NT2/D1 (cell line): ENCODE results near the gene DCLK1.

Source experiments
- SUZ12 ChIP-seq: IDR thresholded peaks from 2 replicates; pipeline ENCODE4 v1.6.1; 2011; ENCODE audit not compliant: insufficient read length, insufficient read depth; ENCODE audit errors: extremely low read depth
- YY1 ChIP-seq: IDR thresholded peaks from 2 replicates; pipeline ENCODE4 v1.6.1; 2011; ENCODE audit not compliant: insufficient read length, insufficient read depth
- ZNF274 ChIP-seq: IDR thresholded peaks from 2 replicates; pipeline ENCODE4 v1.6.1; 2011; ENCODE audit warnings: mild to moderate bottlenecking, low read depth, low read length

- TF ChIP-seq ZNF274 (no peak), YY1 (no peak), SUZ12 (no peak)
These were observed 185.8 kb downstream of the DCLK1 start for GRCh38 chr13:35945368-35945767.
